ENCODE measurements around the gene JAG2. TPM values are rescaled to one million over a fixed set of nuclear protein-coding genes. Genes with fewer than 3 reads are reported as not detected.

The JAG2 gene
- total RNA-seq, 1 experiment from 2014 or later: 85.9 TPM

DNA sequence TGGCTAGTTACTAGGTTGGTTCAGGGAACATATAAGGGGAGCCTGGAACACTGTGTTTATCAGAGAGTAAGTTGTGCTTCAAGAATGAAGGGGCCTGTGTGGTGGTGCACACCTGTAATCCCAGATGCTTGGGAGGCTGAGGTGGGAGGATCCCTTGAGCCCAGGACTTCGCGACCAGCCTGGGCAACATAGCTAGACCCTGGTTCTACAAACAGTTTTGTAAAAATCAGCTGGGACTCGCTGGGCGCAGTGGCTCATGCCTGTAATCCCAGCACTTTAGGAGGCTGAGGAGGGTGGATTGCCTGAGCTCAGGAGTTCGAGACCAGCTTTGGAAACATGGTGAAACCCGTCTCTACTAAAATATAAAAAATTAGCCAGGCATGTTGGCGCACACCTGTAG is 61.2 kb downstream of the JAG2 start:
- Histone ChIP-seq H3K4me2 (ENCODE audit: low read length) (no peak overlapping the region), H3K27me3 (ENCODE audit: insufficient read depth, low read length) (no peaks in the 10 kb centered on the region), H3K9me3 (ENCODE audit: control insufficient read depth in 1 of 2, insufficient read depth in 1 of 2, low read depth in 1 of 2, low read length in 2 of 2) (no peaks in the 10 kb centered on the region), H3K36me3 (ENCODE audit: control insufficient read depth in 1 of 2, insufficient read depth in 2 of 2, low read length in 2 of 2) (no peaks in the 10 kb centered on the region), H4K20me1 (ENCODE audit: insufficient read depth) (no peaks in the 10 kb centered on the region), H3K9me2 (ENCODE audit: insufficient read depth) (no peaks in the 10 kb centered on the region), H3K4me3 (replicated peaks in 1 of 2; ENCODE audit: low read depth in 1 of 2, low read length in 2 of 2) (no peak overlapping the region), H3K4me1 (ENCODE audit: control insufficient read depth in 1 of 2, insufficient read depth in 2 of 2, low read length in 2 of 2) (no peaks in the 10 kb centered on the region), H3K9ac (ENCODE audit: low read length) (no peak overlapping the region), H3K27ac (ENCODE audit: low read depth, low read length) (no peak overlapping the region), H2AFZ (ENCODE audit: low read depth, low read length, poor library complexity, severe bottlenecking) (no peak overlapping the region), H3K79me2 (ENCODE audit: insufficient read depth, low read length) (no peaks in the 10 kb centered on the region)
- POLR2A ChIA-PET: no interaction called here
- no peak for DNase-seq (ENCODE audit: low read depth, low spot score)
- BruUV-seq (replicated peaks): no TSS peak
- TF ChIP-seq, protein P1, sequence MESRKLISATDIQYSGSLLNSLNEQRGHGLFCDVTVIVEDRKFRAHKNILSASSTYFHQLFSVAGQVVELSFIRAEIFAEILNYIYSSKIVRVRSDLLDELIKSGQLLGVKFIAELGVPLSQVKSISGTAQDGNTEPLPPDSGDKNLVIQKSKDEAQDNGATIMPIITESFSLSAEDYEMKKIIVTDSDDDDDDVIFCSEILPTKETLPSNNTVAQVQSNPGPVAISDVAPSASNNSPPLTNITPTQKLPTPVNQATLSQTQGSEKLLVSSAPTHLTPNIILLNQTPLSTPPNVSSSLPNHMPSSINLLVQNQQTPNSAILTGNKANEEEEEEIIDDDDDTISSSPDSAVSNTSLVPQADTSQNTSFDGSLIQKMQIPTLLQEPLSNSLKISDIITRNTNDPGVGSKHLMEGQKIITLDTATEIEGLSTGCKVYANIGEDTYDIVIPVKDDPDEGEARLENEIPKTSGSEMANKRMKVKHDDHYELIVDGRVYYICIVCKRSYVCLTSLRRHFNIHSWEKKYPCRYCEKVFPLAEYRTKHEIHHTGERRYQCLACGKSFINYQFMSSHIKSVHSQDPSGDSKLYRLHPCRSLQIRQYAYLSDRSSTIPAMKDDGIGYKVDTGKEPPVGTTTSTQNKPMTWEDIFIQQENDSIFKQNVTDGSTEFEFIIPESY (IDR thresholded peaks at IDR 0.05; ENCODE audit: extremely low read depth, insufficient replicate concordance, low read length): no peak
- TF ChIP-seq CEBPB (IDR thresholded peaks at IDR 0.05; ENCODE audit: low read depth) (no peak), SIN3A (IDR thresholded peaks at IDR 0.05; ENCODE audit: low read depth) (no peak), SP1 (IDR thresholded peaks at IDR 0.05; ENCODE audit: low read depth) (no peak), EGR1 (IDR thresholded peaks at IDR 0.05; ENCODE audit: low read depth) (no peak), CBX3 (IDR thresholded peaks at IDR 0.05; ENCODE audit: low read depth) (no peak), CTCF (IDR thresholded peaks at IDR 0.05 in 2 of 3, conservative IDR thresholded peaks at IDR 0.05 in 1 of 3; ENCODE audit: borderline replicate concordance in 1 of 3, insufficient read depth in 1 of 3, low read depth in 2 of 3, low read length in 2 of 3) (no peak), EZH2phosphoT487 (IDR thresholded peaks at IDR 0.05; ENCODE audit: borderline replicate concordance) (no peak), TCF7L2 (IDR thresholded peaks at IDR 0.05; ENCODE audit: borderline replicate concordance, extremely low read depth, insufficient read depth, insufficient read length) (no peak), YY1 (IDR thresholded peaks at IDR 0.05; ENCODE audit: extremely low read depth, insufficient replicate concordance, low read depth, low read length) (no peak), ZFX (IDR thresholded peaks at IDR 0.05) (no peak), JUND (IDR thresholded peaks at IDR 0.05) (no peak), REST (IDR thresholded peaks at IDR 0.05; ENCODE audit: low read depth) (no peak), POLR2A (IDR thresholded peaks at IDR 0.05; ENCODE audit: borderline replicate concordance, extremely low read depth, insufficient read depth, insufficient read length) (no peak)
- TF ChIP-seq, protein P2, sequence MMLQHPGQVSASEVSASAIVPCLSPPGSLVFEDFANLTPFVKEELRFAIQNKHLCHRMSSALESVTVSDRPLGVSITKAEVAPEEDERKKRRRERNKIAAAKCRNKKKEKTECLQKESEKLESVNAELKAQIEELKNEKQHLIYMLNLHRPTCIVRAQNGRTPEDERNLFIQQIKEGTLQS (IDR thresholded peaks at IDR 0.05): no peak
- no peak for ATAC-seq
- intact Hi-C loops (cut with micrococcal nuclease): no loop called here
- RAD21 ChIA-PET (ENCODE audit: low non-redundant PET in 1 of 2, low total read pairs in 2 of 2, uncharacterized antibody in 2 of 2, unreplicated experiment in 2 of 2): no interaction called here
- CTCF ChIA-PET: interaction anchor here (0.9 kb wide), 1 partner anchor 13 kb away, joined by 4 read pairs; no protein-coding TSS in a partner anchor
